D341Med (cell line): Measurements from ENCODE around the gene MTERF2.

ENCODE experiments used
- DNase-seq: peaks from one replicate; pipeline ENCODE4 v3.0.0; 2012; ENCODE audit warnings: low spot score

The MTERF2 gene

DNA sequence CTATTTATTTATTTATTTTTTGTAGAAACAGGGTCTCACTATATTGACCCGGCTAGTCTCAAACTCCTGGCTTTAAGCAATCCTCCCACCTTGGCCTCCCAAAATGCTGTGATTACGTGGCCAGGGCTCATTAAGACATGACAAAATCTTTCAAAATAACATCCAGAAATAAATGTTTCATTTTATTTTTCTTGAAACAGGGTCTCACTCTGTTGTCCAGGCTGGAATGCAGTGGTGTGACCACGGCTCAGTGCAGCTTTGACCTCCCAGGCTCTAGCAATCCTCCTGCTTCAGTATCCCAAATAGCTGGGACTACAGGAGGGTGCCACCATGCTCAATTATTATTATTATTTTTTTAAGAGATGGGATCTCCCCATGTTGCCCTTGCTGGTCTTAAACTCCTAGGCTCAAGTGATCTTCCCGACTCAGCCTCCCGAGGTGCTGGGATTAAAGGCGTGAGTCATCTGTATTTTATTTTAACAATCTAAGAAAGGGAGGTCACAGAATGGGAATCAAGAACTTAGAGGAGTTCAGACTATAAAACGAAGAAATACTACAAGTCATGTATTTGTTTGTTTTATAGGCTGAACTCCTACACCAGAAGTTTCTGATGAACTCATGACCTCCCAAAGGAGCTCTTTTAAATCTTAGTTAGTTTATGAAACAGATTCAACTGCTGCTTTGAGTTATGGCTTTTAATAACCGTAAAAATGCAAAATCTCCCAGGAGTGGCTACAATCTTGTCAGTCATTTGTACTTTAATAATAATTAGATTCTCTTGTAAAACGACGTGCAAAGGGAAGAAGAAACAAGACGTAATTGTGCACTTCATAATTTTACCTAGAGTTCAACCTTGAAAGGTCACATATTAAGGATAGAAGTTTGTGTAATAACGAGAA, 33.3 kb downstream of the MTERF2 start:
- DNase-seq, result no peak

DNA sequence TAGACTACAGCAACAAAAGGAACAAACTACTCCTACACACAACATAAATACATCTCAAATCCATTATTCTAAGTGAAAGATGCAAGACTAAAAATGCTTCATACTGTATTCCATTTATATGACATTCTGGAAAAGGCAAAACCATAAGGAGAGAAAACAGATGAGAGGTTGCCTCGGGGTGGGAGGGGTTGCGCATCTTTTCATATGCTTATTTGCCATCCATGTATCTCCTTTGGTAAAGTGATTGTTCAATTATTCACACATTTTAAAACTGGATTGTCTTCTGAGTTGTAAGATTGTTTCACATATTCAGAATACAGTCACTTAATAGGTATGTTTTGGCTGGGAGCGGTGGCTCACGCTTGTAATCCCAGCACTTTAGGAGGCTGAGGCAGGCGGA, 36.4 kb downstream of the MTERF2 start:
- DNase-seq, result no peak

DNA sequence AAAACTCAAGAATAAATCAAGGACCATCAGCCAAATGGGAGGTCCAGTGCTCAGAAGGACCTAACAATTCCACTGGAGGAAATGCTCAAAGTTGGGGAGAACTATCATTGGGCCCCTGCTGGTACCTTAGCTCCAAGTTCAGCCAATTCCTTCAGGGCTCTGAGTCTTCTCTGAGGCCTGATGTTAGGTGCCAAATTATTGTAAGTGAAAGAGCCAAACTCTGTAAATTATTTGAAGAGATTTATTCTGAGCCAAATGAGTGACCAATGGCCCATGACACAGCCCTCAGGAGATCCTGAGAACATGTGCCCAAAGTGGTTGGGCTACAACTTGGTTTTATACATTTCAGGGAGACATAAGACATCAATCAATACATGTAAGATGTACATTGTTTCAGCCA, 39.5 kb downstream of the MTERF2 start:
- no peak for DNase-seq

DNA sequence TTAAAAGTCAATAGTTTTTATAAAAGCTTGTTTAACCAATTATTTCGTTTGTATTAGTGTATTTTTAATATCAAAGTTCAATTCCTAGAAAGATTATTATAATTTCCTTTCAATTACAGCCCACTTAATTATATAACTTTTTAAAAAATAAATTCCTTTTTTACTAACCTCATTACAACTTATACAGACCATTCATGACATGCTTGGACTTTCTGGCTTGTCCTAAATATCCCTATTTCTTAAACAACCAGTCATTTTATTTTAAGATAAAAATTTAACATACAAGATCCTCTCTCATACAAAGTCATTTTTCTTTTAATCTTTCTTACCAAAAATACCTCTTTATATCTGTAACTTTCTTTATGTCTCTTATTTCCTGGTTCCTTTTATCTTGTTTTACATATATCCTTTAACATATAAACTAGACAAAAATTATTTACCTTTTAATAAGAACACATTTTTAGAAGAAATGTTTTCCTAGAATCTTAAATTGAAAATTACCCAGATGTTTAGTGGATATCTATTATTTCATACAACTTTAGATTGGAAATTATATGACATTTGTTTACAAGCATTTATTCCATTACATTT, 41.6 kb downstream of the MTERF2 start:
- DNase-seq, result no peak

DNA sequence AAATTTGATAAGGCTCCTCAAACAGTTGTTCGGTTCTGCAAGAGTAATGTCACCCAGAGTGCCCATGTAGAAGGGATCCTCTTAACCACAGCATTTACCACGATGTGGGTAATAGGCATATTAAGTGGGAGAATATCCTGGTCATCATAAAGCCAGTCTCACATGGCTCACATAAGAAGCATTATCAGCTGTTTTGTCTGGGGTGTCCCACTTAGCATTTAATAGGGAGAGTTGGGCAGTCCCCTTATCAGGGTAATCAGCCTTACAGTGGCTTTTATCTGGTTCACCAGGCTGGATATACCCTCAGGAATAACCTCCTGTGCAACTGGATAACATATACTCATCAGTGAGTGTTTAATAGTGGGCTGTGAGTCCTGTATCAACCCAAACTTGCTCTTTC, 44.2 kb downstream of the MTERF2 start:
- DNase-seq, result no peak

DNA sequence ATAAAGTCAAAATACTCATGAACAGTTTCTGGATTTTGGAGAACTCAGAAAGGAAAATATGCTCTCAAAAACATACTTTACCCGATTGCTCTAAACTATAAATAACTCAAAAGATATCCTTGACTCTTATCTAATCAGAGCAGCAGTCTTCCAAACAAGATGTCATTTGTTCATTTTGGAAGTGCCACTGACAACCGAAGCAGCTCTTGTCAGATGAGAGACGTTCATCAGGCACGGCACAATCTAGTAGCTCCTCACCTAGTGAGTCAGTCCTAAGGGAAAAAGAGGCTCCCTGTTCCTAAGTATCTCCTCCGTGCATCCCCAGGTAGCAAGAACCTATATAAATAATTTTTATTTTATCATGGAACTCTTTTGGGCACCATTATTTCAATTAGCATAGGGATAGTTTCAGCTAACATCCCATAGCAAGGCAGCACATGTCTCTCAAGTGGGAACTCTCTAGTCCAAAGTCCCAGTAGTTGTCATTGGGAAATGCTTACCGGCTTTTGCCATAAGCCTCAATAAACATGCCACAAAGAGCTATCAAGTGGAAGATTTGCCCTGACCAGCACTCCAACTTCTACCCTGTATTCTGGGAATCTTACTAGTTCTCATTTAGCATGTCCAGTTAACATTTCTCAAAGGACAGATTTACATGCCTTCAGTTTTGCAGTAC, 45.3 kb downstream of the MTERF2 start:
- no peak for DNase-seq

DNA sequence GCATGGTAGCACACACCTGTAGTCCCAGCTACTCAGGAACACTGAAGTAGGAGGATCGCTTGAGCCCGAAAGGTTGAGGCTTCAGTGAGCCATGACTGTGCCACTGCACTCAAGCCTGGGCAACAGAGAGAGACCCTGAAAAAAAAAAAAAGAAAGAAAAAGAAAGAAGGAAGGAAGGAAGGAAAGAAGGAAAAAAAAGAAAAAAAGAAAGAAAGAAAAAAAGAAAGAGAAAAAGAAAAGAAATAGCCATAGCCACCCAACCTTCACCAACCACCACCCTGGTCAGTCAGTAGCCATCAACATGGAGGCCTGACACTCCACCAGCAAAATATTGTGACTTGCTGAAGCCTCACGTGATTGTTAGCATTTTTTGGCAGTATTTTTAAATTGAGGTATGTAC, 52.7 kb downstream of the MTERF2 start:
- no peak for DNase-seq
